Natural killer cell (primary cell): ENCODE results near the gene S100A7. TPM values are rescaled to one million over a fixed set of nuclear protein-coding genes. Genes with fewer than 3 reads are reported as not detected.
A peak's percentile ranks its signal among the peaks of the same experiment; 100 is the strongest.

Experiments used
- ATAC-seq, 3 donors: fragments of 150-1000 bp in 2 of 3; fragments of 200-7000 bp in 1 of 3; cut with Tn5 transposase; 1 replicate in 1 of 3; 2 replicates in 2 of 3; pipeline ENCODE4 v1.10.0; 2021; ENCODE audit warnings: mild to moderate bottlenecking in 2 of 3, moderate library complexity in 2 of 3
- DNase-seq, 2 donors: peaks; one replicate each; pipeline versions ENCODE4 v3.0.0 to v3.0.0-alpha.2; 2013 to 2021; ENCODE audit warnings: mixed read lengths in 1 of 2
- H3K27ac ChIP-seq: one replicate; pipeline ENCODE4 v1.5.1; 2013; ENCODE audit warnings: mild to moderate bottlenecking, low read length
- H3K27me3 ChIP-seq: one replicate; pipeline ENCODE4 v1.6.1; 2013; ENCODE audit warnings: low read length; ENCODE audit not compliant: control insufficient read depth, insufficient read depth
- H3K36me3 ChIP-seq: one replicate; pipeline ENCODE4 v1.6.1; 2013; ENCODE audit warnings: low read length; ENCODE audit not compliant: control insufficient read depth, insufficient read depth
- H3K4me1 ChIP-seq: one replicate; pipeline ENCODE4 v1.6.1; 2013; ENCODE audit warnings: low read length; ENCODE audit not compliant: control insufficient read depth, insufficient read depth
- H3K4me3 ChIP-seq: one replicate; pipeline ENCODE4 v1.5.1; 2013; ENCODE audit warnings: low read length
- H3K9me3 ChIP-seq: one replicate; pipeline ENCODE4 v1.6.1; 2013; ENCODE audit warnings: low read length; ENCODE audit not compliant: control insufficient read depth, insufficient read depth
- H3K27ac Mint-ChIP-seq, 2 donors: one replicate each; pipeline ENCODE4 v1.8.0; 2022; ENCODE audit warnings: mild to moderate bottlenecking in 2 of 2, mixed read lengths in 2 of 2, moderate library complexity in 1 of 2
- H3K27me3 Mint-ChIP-seq, 2 donors: one replicate each; pipeline ENCODE4 v1.8.0; 2022; ENCODE audit warnings: low read depth in 2 of 2, mixed read lengths in 2 of 2
- H3K36me3 Mint-ChIP-seq: one replicate; pipeline ENCODE4 v1.8.0; 2022; ENCODE audit warnings: mixed read lengths
- H3K4me1 Mint-ChIP-seq, 2 donors: one replicate each; pipeline ENCODE4 v1.8.0; 2022; ENCODE audit warnings: mixed read lengths in 2 of 2
- H3K4me3 Mint-ChIP-seq: one replicate; pipeline ENCODE4 v1.8.0; 2022; ENCODE audit warnings: mild to moderate bottlenecking, moderate library complexity, mixed read lengths
- H3K9me3 Mint-ChIP-seq, 2 donors: one replicate each; pipeline ENCODE4 v1.8.0; 2022; ENCODE audit warnings: mixed read lengths in 2 of 2
- CTCF ChIP-seq: fragments of 200-600 bp; IDR thresholded peaks from one replicate; pipeline ENCODE4 v1.8.0; 2022; ENCODE audit warnings: antibody characterized with exemption
- WGBS: methylation state at CpG from one replicate; pipeline ENCODE4 v1.1.7; 2013; ENCODE audit warnings: missing lambda C conversion rate; ENCODE audit not compliant: insufficient coverage; 5-methylcytosine and 5-hydroxymethylcytosine counted together
- intact Hi-C: fragments of 100-400 bp; cut with micrococcal nuclease; formaldehyde crosslinking; loops from one replicate; pipeline ENCODE4 v1.14.2; 2022
- total RNA-seq, 4 donors: library from RNA; stranded (reverse); fragments of 120-200 nt in 1 of 4; gene quantifications; one replicate each; pipeline versions ENCODE4 v1.2.3 to v1.2.4, GENCODE V29; 2013 to 2022

The S100A7 gene
- total RNA-seq, 3 donors from 2014 or later (not counting 1 experiment from before 2014, with no cell fraction given) = not detected

GRCh38 chr1:153475282-153475681 lies 14.8 kb upstream of the S100A7 start:
- peaks cover 12% of the 10 kb centered on the region for H3K36me3 Mint-ChIP-seq
- peaks cover 29% of the 10 kb centered on the region for H3K9me3 ChIP-seq
- peaks cover 7 to 8% of the 10 kb centered on the region in 2 donors for H3K9me3 Mint-ChIP-seq
- no peaks in the 10 kb centered on the region for H3K4me1 ChIP-seq
- H3K4me3 ChIP-seq = no peak overlapping the region
- H3K27me3 ChIP-seq = peaks cover 4% of the 10 kb centered on the region
- intact Hi-C loops = no loop called here
- no peak overlapping the region for H3K4me3 Mint-ChIP-seq
- TF ChIP-seq CTCF = no peak
- H3K4me1 Mint-ChIP-seq = peaks cover 5 to 6% of the 10 kb centered on the region in 2 donors
- DNase-seq (no peak), ATAC-seq (no peak)
- 72% methylated on average over 2 of the region's 2 CpGs for WGBS
- no peak overlapping the region for H3K27ac ChIP-seq
- no peaks in the 10 kb centered on the region for H3K36me3 ChIP-seq
- no peak overlapping the region for H3K27ac Mint-ChIP-seq
- peaks cover 2 to 19% of the 10 kb centered on the region in 2 donors for H3K27me3 Mint-ChIP-seq

- ATAC-seq (no peak), DNase-seq (no peak)
- Mint-ChIP-seq H3K4me3 (no peak overlapping the region), H3K27ac (no peak overlapping the region), H3K36me3 (peaks cover 12% of the 10 kb centered on the region), H3K27me3 (peaks cover 2 to 10% of the 10 kb centered on the region in 2 donors), H3K9me3 (peaks cover 7 to 10% of the 10 kb centered on the region in 2 donors), H3K4me1 (peaks cover 5 to 6% of the 10 kb centered on the region in 2 donors)
- Histone ChIP-seq H3K36me3 (no peaks in the 10 kb centered on the region), H3K4me1 (no peaks in the 10 kb centered on the region), H3K4me3 (no peak overlapping the region), H3K27me3 (peaks cover 6% of the 10 kb centered on the region), H3K9me3 (peaks cover 29% of the 10 kb centered on the region), H3K27ac (no peak overlapping the region)
- 91% methylated on average over 3 of the region's 3 CpGs for WGBS
- intact Hi-C loops = no loop called here
- no peak for TF ChIP-seq CTCF
Measured at GRCh38 chr1:153474347-153474746, 13.9 kb upstream of the S100A7 start.

- Histone ChIP-seq H3K4me1 (peaks cover 2% of the 10 kb centered on the region), H3K36me3 (no peaks in the 10 kb centered on the region), H3K9me3 (peaks cover 29% of the 10 kb centered on the region), H3K27ac (no peak overlapping the region), H3K4me3 (no peak overlapping the region), H3K27me3 (peaks cover 2% of the 10 kb centered on the region)
- no peak for TF ChIP-seq CTCF
- peak in 1 of 3 donors; percentile 26 for ATAC-seq
- H3K27ac Mint-ChIP-seq = no peak overlapping the region
- peaks cover 5 to 6% of the 10 kb centered on the region in 2 donors for H3K4me1 Mint-ChIP-seq
- no peak for DNase-seq
- H3K4me3 Mint-ChIP-seq = no peak overlapping the region
- peaks cover 12% of the 10 kb centered on the region for H3K36me3 Mint-ChIP-seq
- H3K27me3 Mint-ChIP-seq = peaks cover 0 to 2% of the 10 kb centered on the region in 2 donors
- intact Hi-C loops = no loop called here
- peaks cover 7 to 10% of the 10 kb centered on the region in 2 donors for H3K9me3 Mint-ChIP-seq
Measured at GRCh38 chr1:153470707-153471106, 10.3 kb upstream of the S100A7 start.

GRCh38 chr1:153466908-153467307 lies 6.5 kb upstream of the S100A7 start:
- H3K27ac Mint-ChIP-seq = no peak overlapping the region
- peaks cover 0 to 4% of the 10 kb centered on the region in 2 donors for H3K9me3 Mint-ChIP-seq
- H3K4me3 Mint-ChIP-seq = no peak overlapping the region
- intact Hi-C loops = no loop called here
- DNase-seq = no peak
- H3K36me3 Mint-ChIP-seq = no peaks in the 10 kb centered on the region
- peaks cover 2% of the 10 kb centered on the region for H3K27me3 ChIP-seq
- no peak overlapping the region for H3K27ac ChIP-seq
- WGBS = 82% methylated on average over 4 of the region's 5 CpGs
- H3K4me1 Mint-ChIP-seq = peaks cover 5 to 6% of the 10 kb centered on the region in 2 donors
- TF ChIP-seq CTCF = no peak
- no peaks in the 10 kb centered on the region for H3K36me3 ChIP-seq
- H3K4me1 ChIP-seq = peaks cover 2% of the 10 kb centered on the region
- H3K9me3 ChIP-seq = peaks cover 11% of the 10 kb centered on the region
- no peak for ATAC-seq
- peaks cover 10 to 13% of the 10 kb centered on the region in 2 donors for H3K27me3 Mint-ChIP-seq
- H3K4me3 ChIP-seq = no peak overlapping the region
